Ishikawa (cell line): Measurements from ENCODE around the gene CWC22.

Experiments
- CEBPB ChIP-seq: IDR thresholded peaks from 2 replicates; pipeline ENCODE4 v1.6.1; 2012
- CREB1 ChIP-seq: IDR thresholded peaks from 2 replicates; pipeline ENCODE4 v1.6.1; 2012; ENCODE audit warnings: low read depth
- EGR1 ChIP-seq: IDR thresholded peaks from 2 replicates; pipeline ENCODE4 v1.6.1; 2012
- EP300 ChIP-seq: IDR thresholded peaks from 2 replicates; pipeline ENCODE4 v1.6.1; 2012; ENCODE audit warnings: borderline replicate concordance
- FOXM1 ChIP-seq: IDR thresholded peaks from 2 replicates; pipeline ENCODE4 v1.6.1; 2012; ENCODE audit warnings: low read depth, borderline replicate concordance
- MAX ChIP-seq: IDR thresholded peaks from 2 replicates; pipeline ENCODE4 v1.6.1; 2012
- NFIC ChIP-seq: IDR thresholded peaks from 2 replicates; pipeline ENCODE4 v1.6.1; 2012
- RAD21 ChIP-seq: IDR thresholded peaks from 2 replicates; pipeline ENCODE4 v1.6.1; 2012; ENCODE audit warnings: low read depth
- REST ChIP-seq: IDR thresholded peaks from 2 replicates; pipeline ENCODE4 v1.6.1; 2012; ENCODE audit warnings: low read depth, mild to moderate bottlenecking
- TAF1 ChIP-seq: IDR thresholded peaks from 2 replicates; pipeline ENCODE4 v1.6.1; 2012; ENCODE audit warnings: low read depth, mild to moderate bottlenecking
- TCF12 ChIP-seq: IDR thresholded peaks from 2 replicates; pipeline ENCODE4 v1.6.1; 2012; ENCODE audit warnings: low read depth
- TEAD4 ChIP-seq: IDR thresholded peaks from 2 replicates; pipeline ENCODE4 v1.6.1; 2012
- USF1 ChIP-seq: IDR thresholded peaks from 2 replicates; pipeline ENCODE4 v1.6.1; 2012
- YY1 ChIP-seq: IDR thresholded peaks from 2 replicates; pipeline ENCODE4 v1.6.1; 2012; ENCODE audit warnings: low read depth
- ZBTB7A ChIP-seq: IDR thresholded peaks from 2 replicates; pipeline ENCODE4 v1.6.1; 2012; ENCODE audit warnings: low read depth

The CWC22 gene

GRCh38 chr2:180003559-180003958, 3.5 kb downstream of the CWC22 start:
- TF ChIP-seq EGR1 = no peak
- TF ChIP-seq ZBTB7A = no peak
- TF ChIP-seq USF1 = no peak
- no peak for TF ChIP-seq TEAD4
- TF ChIP-seq CEBPB = no peak
- no peak for TF ChIP-seq EP300

GRCh38 chr2:180003073-180003472, 4.0 kb downstream of the CWC22 start:
- TF ChIP-seq USF1 (no peak), REST (no peak), TAF1 (no peak), ZBTB7A (no peak), MAX (no peak), YY1 (no peak), CREB1 (no peak), EGR1 (no peak)

GRCh38 chr2:180002198-180002770, 4.8 kb downstream of the CWC22 start:
- TF ChIP-seq MAX (no peak), FOXM1 (no peak), NFIC (no peak), TCF12 (no peak), ZBTB7A (no peak), EP300 (no peak), REST (no peak), TEAD4 (no peak), EGR1 (no peak), USF1 (no peak), CEBPB (no peak), TAF1 (no peak), CREB1 (no peak), YY1 (no peak), RAD21 (no peak)

- no peak for TF ChIP-seq EP300
- TF ChIP-seq USF1 = no peak
- no peak for TF ChIP-seq MAX
- TF ChIP-seq ZBTB7A = no peak
- TF ChIP-seq RAD21 = no peak
- no peak for TF ChIP-seq CREB1
- no peak for TF ChIP-seq EGR1
Measured at GRCh38 chr2:180001726-180002125, 5.4 kb downstream of the CWC22 start.

- TF ChIP-seq NFIC (no peak), CEBPB (no peak), ZBTB7A (no peak), MAX (no peak), FOXM1 (no peak), TEAD4 (no peak), EGR1 (no peak), TAF1 (no peak), TCF12 (no peak), USF1 (no peak), REST (no peak), CREB1 (no peak), RAD21 (no peak), EP300 (no peak), YY1 (no peak)
Measured at GRCh38 chr2:180000434-180000833, 6.7 kb downstream of the CWC22 start.
